Retinal pigment epithelial cell (primary cell): Measurements from ENCODE around the gene NOS3.
"Not testable (repeated sequence)": the region's sequence is repeated elsewhere in the genome, so short reads cannot be mapped to it uniquely, and the experiment has no call there.

Experiments
- DNase-seq: peaks from one replicate; pipeline ENCODE4 v3.0.0-alpha.2; 2010; ENCODE audit warnings: low read depth
- H3K4me3 ChIP-seq: 2 replicates; pipeline ENCODE4 v1.5.1; 2011; ENCODE audit warnings: mild to moderate bottlenecking, low read length, control low read depth, moderate library complexity
- CTCF ChIP-seq: conservative IDR thresholded peaks from 2 replicates; pipeline ENCODE4 v1.5.1; 2011; ENCODE audit warnings: low read depth, low read length, control low read depth, inconsistent platforms

Gene NOS3

DNA sequence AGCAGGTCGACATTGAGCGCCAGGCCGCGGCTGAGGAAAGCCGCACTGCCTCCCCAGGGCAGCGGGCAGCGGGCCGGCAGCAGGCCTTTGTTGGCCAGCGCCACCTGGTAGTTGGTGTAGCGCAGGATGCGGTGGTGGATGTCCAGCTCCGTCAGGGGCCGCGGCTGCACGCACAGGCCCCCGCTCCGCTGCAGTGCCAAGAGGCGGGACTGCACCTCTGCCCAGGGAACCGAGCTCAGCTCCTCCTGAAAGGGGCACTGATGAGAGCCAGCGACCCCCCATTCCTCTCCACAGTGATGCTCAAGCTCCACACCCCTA is 28.3 kb downstream of the NOS3 start:
- H3K4me3 ChIP-seq = no peak overlapping the region
- DNase-seq = no peak
- TF ChIP-seq CTCF = no peak

DNA sequence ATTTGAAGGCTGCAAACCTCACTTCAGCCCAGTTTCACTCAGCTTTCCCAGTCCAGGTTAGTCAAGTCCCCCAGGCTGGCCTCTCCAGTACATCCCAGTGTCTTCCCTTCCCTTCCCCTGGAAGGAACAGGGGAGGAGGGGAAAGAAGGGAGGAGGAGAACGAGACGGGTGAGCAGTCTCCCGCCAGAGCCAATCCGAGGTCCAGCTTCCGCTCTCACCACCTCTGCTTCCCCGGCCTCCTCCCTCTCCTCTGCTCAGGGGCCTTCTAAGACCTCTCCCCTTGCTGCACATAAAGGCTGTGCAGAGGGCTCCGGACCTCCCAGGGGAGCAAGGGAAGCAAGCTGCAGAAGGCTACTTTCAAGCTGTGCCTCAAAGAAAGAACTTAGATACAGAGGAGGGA is 29.4 kb downstream of the NOS3 start:
- TF ChIP-seq CTCF = no peak
- no peak overlapping the region for H3K4me3 ChIP-seq
- no peak for DNase-seq

DNA sequence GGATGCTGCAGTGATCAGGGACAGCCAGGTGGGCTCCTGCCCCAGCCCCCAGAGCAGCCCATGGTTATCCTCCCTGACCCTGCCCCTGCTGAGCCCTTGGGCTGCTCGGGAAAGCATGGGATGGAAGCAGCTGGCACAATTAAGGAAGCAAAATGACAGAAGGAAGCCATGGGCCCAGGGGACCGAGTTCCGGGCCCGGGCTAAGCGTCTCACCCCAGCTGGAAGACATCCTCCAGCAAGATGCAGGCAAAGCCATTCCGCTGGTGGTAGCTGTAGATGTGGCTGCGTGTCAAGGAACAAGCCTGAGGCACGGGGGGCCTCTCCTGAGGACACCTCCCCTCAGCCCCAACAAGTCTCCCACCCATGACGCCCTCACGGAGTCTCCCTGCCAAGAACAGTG is 32.4 kb downstream of the NOS3 start:
- TF ChIP-seq CTCF = no peak
- H3K4me3 ChIP-seq = no peak overlapping the region
- DNase-seq = no peak

DNA sequence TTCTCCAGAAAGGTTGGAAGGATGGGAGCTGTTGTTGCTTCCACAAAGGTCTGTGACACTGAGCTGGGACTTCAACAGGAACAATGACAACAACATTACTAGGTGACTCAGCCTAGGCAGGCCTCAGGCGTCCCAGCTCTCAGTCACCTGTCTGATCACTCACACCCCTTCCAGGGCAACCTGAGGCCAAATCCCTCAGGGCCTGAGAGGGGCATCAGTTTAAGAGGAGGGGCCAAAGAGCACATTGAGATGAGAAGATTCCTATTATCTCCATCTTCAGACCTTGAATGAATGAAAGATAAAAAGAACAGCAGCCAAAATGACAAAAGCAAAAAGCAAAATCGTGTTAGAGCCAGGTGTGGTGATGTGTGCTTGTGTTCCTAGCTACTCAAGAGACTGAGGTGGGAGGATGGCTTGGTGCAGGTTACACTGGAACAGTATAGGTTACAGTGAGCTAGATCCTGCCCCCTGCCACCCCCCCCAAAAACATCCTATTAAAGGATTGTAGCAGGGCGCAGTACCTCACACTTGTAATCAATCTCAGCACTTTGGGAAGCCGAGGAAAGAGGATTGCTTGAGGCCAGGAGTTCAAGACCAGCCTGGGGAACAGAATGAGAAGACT is 33.7 kb downstream of the NOS3 start, which contains the start of gene ATG9B:
TSS of gene ATG9B (minus strand) at position 60 of the 622 bp plus-strand sequence. CDS start 71 bp downstream, outside the sequence.
- DNase-seq = no peak
- no peak for TF ChIP-seq CTCF
- no peak within 1 kb of the TSS for H3K4me3 ChIP-seq

- no peak for TF ChIP-seq CTCF
- H3K4me3 ChIP-seq = no peak overlapping the region
- no peak for DNase-seq
These were observed 35.3 kb downstream of the NOS3 start for GRCh38 chr7:151025924-151026671.

DNA sequence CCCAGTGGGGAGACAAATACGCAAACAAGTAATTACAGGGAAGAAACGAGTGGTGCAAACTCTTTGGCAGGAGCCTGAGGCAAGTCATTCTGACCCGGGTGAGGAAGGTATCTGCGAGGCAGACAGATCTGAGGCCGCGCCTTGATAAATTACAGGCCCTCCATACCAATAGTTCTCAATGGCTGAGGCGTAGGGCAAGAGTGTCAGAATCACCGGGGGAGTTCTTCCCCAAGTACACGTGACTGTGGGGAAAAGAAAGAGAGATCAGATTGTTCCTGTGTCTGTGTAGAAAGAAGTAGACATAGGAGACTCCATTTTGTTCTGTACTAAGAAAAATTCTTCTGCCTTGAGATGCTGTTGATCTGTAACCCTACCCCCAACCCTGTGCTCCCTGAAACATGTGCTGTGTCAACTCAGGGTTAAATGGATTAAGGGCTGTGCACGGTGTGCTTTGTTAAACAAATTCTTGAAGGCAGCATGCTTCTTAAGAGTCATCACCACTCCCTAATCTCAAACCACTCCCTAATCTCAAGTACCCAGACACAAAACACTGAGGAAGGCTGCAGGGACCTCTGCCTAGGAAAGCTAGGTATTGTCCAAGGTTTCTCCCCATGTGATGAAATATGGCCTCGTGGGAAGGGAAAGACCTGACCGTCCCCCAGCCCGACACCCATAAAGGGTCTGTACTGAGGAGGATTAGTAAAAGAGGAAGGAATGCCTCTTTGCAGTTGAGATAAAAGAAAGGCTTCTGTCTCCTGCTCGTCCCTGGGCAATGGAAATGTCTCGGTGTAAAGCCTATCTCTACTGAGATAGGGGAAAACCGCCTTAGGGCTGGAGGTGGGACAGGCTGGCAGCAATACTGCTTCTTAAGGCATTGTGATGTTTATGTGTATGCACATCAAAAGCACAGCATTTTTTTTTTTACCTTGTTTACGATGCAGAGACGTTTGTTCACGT is 36.2 kb downstream of the NOS3 start:
- H3K4me3 ChIP-seq = peak overlapping the region; percentile 83
- peak; percentile 71 for DNase-seq

DNA sequence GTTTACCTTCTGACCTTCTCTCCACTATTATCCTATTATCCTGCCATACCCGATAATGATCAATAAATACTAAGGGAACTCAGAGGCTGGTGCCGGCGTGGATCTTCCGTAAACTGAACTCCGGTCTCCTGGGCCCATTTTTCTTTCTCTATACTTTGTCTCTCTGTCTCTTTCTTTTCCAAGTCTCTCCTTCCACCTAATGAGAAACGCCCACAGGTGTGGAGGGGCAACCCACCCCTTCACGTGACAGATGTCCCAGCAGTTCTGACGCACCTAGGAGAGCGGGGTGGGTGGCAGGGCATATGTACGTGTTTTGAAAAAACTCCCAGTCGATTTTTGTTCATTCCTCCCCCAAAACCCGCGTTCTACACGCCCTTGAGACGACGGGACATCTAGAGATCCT is 36.9 kb downstream of the NOS3 start:
- H3K4me3 ChIP-seq = peak overlapping the region; percentile 83
- not testable (repeated sequence) for DNase-seq
